GM12878 (cell line): Measurements from ENCODE around the gene MROH2A. TPM values are rescaled to one million over a fixed set of nuclear protein-coding genes. Genes with fewer than 3 reads are reported as not detected.

Experiments
- ATAC-seq: fragments of 200-7000 bp; cut with Tn5 transposase; 3 replicates; pipeline ENCODE4 v1.9.1; 2020; ENCODE audit warnings: mild to moderate bottlenecking, moderate library complexity
- BruUV-seq: library from RNA; stranded (reverse); fragments of 400-500 nt; replicated peaks from 2 replicates; lab custom pipeline; 2021; lab: Mats Ljungman, UMichigan
- CTCF ChIA-PET: fragments of 300-600 bp; sonication (Branson Sonifier 250); formaldehyde crosslinking; extraction: SDS; loops from one replicate; lab custom pipeline; 2021; ENCODE audit warnings: inconsistent platforms; lab: Yijun Ruan, JAX
- POLR2A ChIA-PET: fragments of 350-600 bp; formaldehyde crosslinking; extraction: SDS; loops from one replicate; lab custom pipeline; 2021; ENCODE audit warnings: inconsistent platforms; lab: Charles Lee
- RAD21 ChIA-PET: fragments of 300-600 bp; sonication (Branson Sonifier 250); formaldehyde crosslinking; loops from one replicate; lab custom pipeline; 2023; ENCODE audit warnings: antibody characterized with exemption; ENCODE audit not compliant: unreplicated experiment; lab: Charles Lee
- SMC1A ChIA-PET: fragments of 300-600 bp; sonication (Branson Sonifier 250); formaldehyde crosslinking; loops from one replicate; lab custom pipeline; 2023; ENCODE audit not compliant: unreplicated experiment, uncharacterized antibody; lab: Charles Lee
- DNase-seq: peaks from one replicate; pipeline ENCODE4 v3.0.0-alpha.2; 2011; ENCODE audit warnings: low read depth, low spot score
- FAIRE-seq: peaks from 3 replicates; lab custom pipeline; 2011; peaks lifted over from hg19 to GRCh38; lab: Jason Lieb, UNC
- H2AFZ ChIP-seq: 2 replicates; pipeline ENCODE4 v1.6.0; 2011; ENCODE audit warnings: low read depth, low read length, control low read depth; ENCODE audit not compliant: control insufficient read depth
- H3K27ac ChIP-seq: 2 replicates; pipeline ENCODE4 v1.5.1; 2011; ENCODE audit warnings: control low read depth; ENCODE audit not compliant: control insufficient read depth, insufficient read depth
- H3K27me3 ChIP-seq, 2 experiments: replicated peaks in 1 of 2; 2 replicates each; pipeline versions ENCODE4 v1.6.0 to v1.6.1; 2011; ENCODE audit warnings: low read length in 1 of 2; ENCODE audit not compliant: control insufficient read depth in 2 of 2, insufficient read depth in 2 of 2
- H3K36me3 ChIP-seq, 2 experiments: 2 replicates each; pipeline ENCODE4 v1.5.1; 2011; ENCODE audit warnings: low read length in 1 of 2; ENCODE audit not compliant: control insufficient read depth in 2 of 2, insufficient read depth in 2 of 2
- H3K4me1 ChIP-seq: 2 replicates; pipeline ENCODE4 v1.6.1; 2011; ENCODE audit warnings: mild to moderate bottlenecking, low read length, moderate library complexity, mixed read lengths; ENCODE audit not compliant: control insufficient read depth, insufficient read depth
- H3K4me2 ChIP-seq: 2 replicates; pipeline ENCODE4 v1.6.0; 2011; ENCODE audit warnings: control low read depth; ENCODE audit not compliant: control insufficient read depth, insufficient read depth
- H3K4me3 ChIP-seq: fragments of 200-600 bp; sonication (generic); 2 replicates; pipeline ENCODE4 v1.5.1; 2016
- H3K79me2 ChIP-seq: 2 replicates; pipeline ENCODE4 v1.6.0; 2011; ENCODE audit warnings: low read length; ENCODE audit not compliant: control insufficient read depth, insufficient read depth
- H3K9ac ChIP-seq: 2 replicates; pipeline ENCODE4 v1.8.0; 2011; ENCODE audit warnings: low read length, control low read depth, mixed read lengths; ENCODE audit not compliant: control insufficient read depth, insufficient read depth
- H3K9me3 ChIP-seq: replicated peaks from 3 replicates; pipeline ENCODE4 v1.5.1; 2011; ENCODE audit warnings: mild to moderate bottlenecking, low read length; ENCODE audit not compliant: control insufficient read depth, insufficient read depth
- H4K20me1 ChIP-seq: 2 replicates; pipeline ENCODE4 v1.6.0; 2011; ENCODE audit not compliant: control insufficient read depth, insufficient read depth
- BACH1 ChIP-seq: fragments of 450-650 bp; IDR thresholded peaks from 2 replicates; pipeline ENCODE4 v1.6.1; 2017; ENCODE audit warnings: mild to moderate bottlenecking, borderline replicate concordance
- CREM ChIP-seq: IDR thresholded peaks from 2 replicates; pipeline ENCODE4 v1.6.1; 2014; ENCODE audit warnings: antibody characterized with exemption, low read depth
- EP300 ChIP-seq, 2 experiments: fragments of 150-350 bp in 1 of 2; IDR thresholded peaks; 2 replicates each; pipeline ENCODE4 v1.6.1; 2011 to 2012; ENCODE audit warnings: low read depth in 2 of 2, low read length in 2 of 2, borderline replicate concordance in 1 of 2, improper control_type of control experiment in 1 of 2, inconsistent platforms in 1 of 2; ENCODE audit not compliant: control insufficient read depth in 1 of 2
- EZH2 ChIP-seq: IDR thresholded peaks from 2 replicates; pipeline ENCODE4 v1.6.1; 2012; ENCODE audit warnings: low read depth, mild to moderate bottlenecking, control low read depth, inconsistent platforms, low read length, borderline replicate concordance; ENCODE audit not compliant: control insufficient read depth
- IKZF1 ChIP-seq: fragments of 450-650 bp; conservative IDR thresholded peaks from 2 replicates; pipeline ENCODE4 v1.6.1; 2017; ENCODE audit warnings: antibody characterized with exemption, mild to moderate bottlenecking
- KAT2A ChIP-seq: conservative IDR thresholded peaks from 2 replicates; pipeline ENCODE4 v1.6.1; 2011; ENCODE audit warnings: low read depth, low read length; ENCODE audit not compliant: control insufficient read depth
- NR2C1 ChIP-seq: fragments of 450-650 bp; IDR thresholded peaks from 2 replicates; pipeline ENCODE4 v1.6.1; 2017; ENCODE audit warnings: antibody characterized with exemption, mild to moderate bottlenecking, moderate library complexity
- REST ChIP-seq: IDR thresholded peaks from 2 replicates; pipeline ENCODE4 v1.6.1; 2012; ENCODE audit warnings: mild to moderate bottlenecking, low read depth, low read length
- SMAD5 ChIP-seq: IDR thresholded peaks from 2 replicates; pipeline ENCODE4 v1.6.1; 2016; ENCODE audit warnings: antibody characterized with exemption, low read depth
- SREBF2 ChIP-seq: IDR thresholded peaks from 2 replicates; pipeline ENCODE4 v1.6.1; 2012; ENCODE audit warnings: mild to moderate bottlenecking, low read length
- STAT3 ChIP-seq: IDR thresholded peaks from 2 replicates; pipeline ENCODE4 v1.6.1; 2011; ENCODE audit warnings: low read depth, low read length, improper control_type of control experiment
- ZBTB11 ChIP-seq: fragments of 450-650 bp; formaldehyde crosslinking; IDR thresholded peaks from 2 replicates; pipeline ENCODE4 v1.5.0; 2022; ENCODE audit warnings: mild to moderate bottlenecking, missing genetic modification characterization
- ZZZ3 ChIP-seq: IDR thresholded peaks from 2 replicates; pipeline ENCODE4 v1.6.1; 2011; ENCODE audit warnings: low read depth; ENCODE audit not compliant: control insufficient read depth, insufficient read length
- WGBS: methylation state at CpG from one replicate; pipeline ENCODE4 v1.1.6; 2016; ENCODE audit warnings: low lambda C conversion rate; ENCODE audit not compliant: insufficient replicate concordance, insufficient coverage; ENCODE audit errors: missing lambda C conversion rate; 5-methylcytosine and 5-hydroxymethylcytosine counted together
- in situ Hi-C: fragments of 300-500 bp; cut with MboI; formaldehyde crosslinking; loops from 9 replicates; pipeline ENCODE4 v1.14.3; 2018; ENCODE audit warnings: mixed read lengths
- intact Hi-C: fragments of 100-400 bp; cut with micrococcal nuclease; formaldehyde crosslinking; loops from one replicate; pipeline ENCODE4 v1.14.2; 2022; ENCODE audit not compliant: unreplicated experiment
- polyA plus RNA-seq, 11 experiments: library from polyadenylated mRNA; depleted of rRNA in 4 of 11; unstranded in 6 of 11; stranded (reverse) in 5 of 11; fragments of >200 nt; fragmentation: Nextera tagmentation in 4 of 11; fragmentation: Illumina TruSeq in 1 of 11; extraction: Ambion mirVana in 4 of 11; extraction: Trizol in 1 of 11; gene quantifications; 1 replicate in 1 of 11; 2 replicates in 10 of 11; pipeline versions ENCODE4 v1.2.1 to v1.2.3, GENCODE V29; 2011 to 2016; ENCODE audit warnings: inconsistent platforms in 2 of 11, missing spikeins in 2 of 11, low read depth in 1 of 11
- total RNA-seq, 4 experiments: library from RNA; depleted of rRNA in 3 of 4; stranded (reverse); fragments of >200 nt in 3 of 4; fragmentation: Illumina TruSeq in 1 of 4; extraction: Trizol in 1 of 4; gene quantifications; 2 replicates each; pipeline versions ENCODE4 v1.2.1 to v1.2.3, GENCODE V29; 2013 to 2021
- TF ChIP-seq, protein P1 (sequence below): IDR thresholded peaks from 2 replicates; pipeline ENCODE4 v1.6.1; 2011; ENCODE audit warnings: borderline replicate concordance, low read depth, mild to moderate bottlenecking, moderate library complexity, low read length; ENCODE audit not compliant: insufficient read depth, poor library complexity, severe bottlenecking

Gene MROH2A
- total and polyA plus RNA-seq, 10 of the 15 experiments (the other 5 are each of a cell fraction or from before 2014, with no cell fraction given) = not detected

DNA sequence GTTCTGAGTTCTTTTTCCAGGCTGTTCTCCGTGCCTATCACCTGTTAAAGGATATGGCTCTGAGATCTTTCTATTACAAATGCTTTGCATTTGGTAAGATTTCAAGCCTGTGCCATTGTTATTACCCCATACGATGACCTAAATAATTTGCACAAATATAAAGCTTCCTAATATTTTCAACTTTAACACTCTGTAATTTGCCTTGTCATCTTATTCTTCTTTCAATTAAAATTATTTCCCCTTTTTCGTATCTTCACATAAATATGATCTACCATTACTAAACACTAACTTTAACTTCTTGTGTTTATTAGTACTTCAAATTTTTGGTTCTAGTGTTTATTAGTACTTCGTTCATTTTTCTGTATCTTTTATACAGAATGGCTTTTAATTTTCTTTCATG, 93.3 kb downstream of the MROH2A start:
- Histone ChIP-seq H3K27ac (no peak overlapping the region), H3K4me3 (no peak overlapping the region), H3K9me3 (no peaks in the 10 kb centered on the region; the same call in 1 of the 3 replicates), H3K4me1 (no peaks in the 10 kb centered on the region), H2AFZ (no peak overlapping the region), H3K79me2 (no peaks in the 10 kb centered on the region; the same call in 1 of the 2 replicates), H3K4me2 (no peak overlapping the region), H3K36me3 (no peaks in the 10 kb centered on the region), H3K27me3 (no peaks in the 10 kb centered on the region), H3K9ac (no peak overlapping the region), H4K20me1 (no peaks in the 10 kb centered on the region)
- ChIA-PET SMC1A (no interaction called here), CTCF (interaction anchor here (0.7 to 2.6 kb wide), 3 partner anchors 8 to 16 kb away, joined by 3 to 8 read pairs (median 4); no protein-coding TSS in a partner anchor), RAD21 (no interaction called here), POLR2A (no interaction called here)
- intact Hi-C loops (no loop called here), in situ Hi-C loops (no loop called here)
- WGBS = 20% methylated on average over 4 of the region's 4 CpGs
- no TSS peak for BruUV-seq
- ATAC-seq (no peak), FAIRE-seq (no peak), DNase-seq (no peak)
- TF ChIP-seq SMAD5 (no peak), REST (no peak), EP300 (IDR thresholded peaks at IDR 0.05; ENCODE audit: borderline replicate concordance in 1 of 2, control insufficient read depth in 1 of 2, low read depth in 2 of 2, low read length in 2 of 2) (no peak), BACH1 (no peak), SREBF2 (no peak), ZZZ3 (no peak), KAT2A (no peak), IKZF1 (no peak), EZH2 (no peak), ZBTB11 (CRISPR knock-in tag) (no peak), NR2C1 (no peak), CREM (no peak), STAT3 (no peak)
- TF ChIP-seq, protein P1, sequence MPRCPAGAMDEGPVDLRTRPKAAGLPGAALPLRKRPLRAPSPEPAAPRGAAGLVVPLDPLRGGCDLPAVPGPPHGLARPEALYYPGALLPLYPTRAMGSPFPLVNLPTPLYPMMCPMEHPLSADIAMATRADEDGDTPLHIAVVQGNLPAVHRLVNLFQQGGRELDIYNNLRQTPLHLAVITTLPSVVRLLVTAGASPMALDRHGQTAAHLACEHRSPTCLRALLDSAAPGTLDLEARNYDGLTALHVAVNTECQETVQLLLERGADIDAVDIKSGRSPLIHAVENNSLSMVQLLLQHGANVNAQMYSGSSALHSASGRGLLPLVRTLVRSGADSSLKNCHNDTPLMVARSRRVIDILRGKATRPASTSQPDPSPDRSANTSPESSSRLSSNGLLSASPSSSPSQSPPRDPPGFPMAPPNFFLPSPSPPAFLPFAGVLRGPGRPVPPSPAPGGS = no peak
